ENCODE measurements around the gene CISD3. TPM values are rescaled to one million over a fixed set of nuclear protein-coding genes. Genes with fewer than 3 reads are reported as not detected.
"Not testable (repeated sequence)": the region's sequence is repeated elsewhere in the genome, so short reads cannot be mapped to it uniquely, and the experiment has no call there.

CISD3 gene
- total RNA-seq, 1 donor from 2014 or later: 7.0 TPM

DNA sequence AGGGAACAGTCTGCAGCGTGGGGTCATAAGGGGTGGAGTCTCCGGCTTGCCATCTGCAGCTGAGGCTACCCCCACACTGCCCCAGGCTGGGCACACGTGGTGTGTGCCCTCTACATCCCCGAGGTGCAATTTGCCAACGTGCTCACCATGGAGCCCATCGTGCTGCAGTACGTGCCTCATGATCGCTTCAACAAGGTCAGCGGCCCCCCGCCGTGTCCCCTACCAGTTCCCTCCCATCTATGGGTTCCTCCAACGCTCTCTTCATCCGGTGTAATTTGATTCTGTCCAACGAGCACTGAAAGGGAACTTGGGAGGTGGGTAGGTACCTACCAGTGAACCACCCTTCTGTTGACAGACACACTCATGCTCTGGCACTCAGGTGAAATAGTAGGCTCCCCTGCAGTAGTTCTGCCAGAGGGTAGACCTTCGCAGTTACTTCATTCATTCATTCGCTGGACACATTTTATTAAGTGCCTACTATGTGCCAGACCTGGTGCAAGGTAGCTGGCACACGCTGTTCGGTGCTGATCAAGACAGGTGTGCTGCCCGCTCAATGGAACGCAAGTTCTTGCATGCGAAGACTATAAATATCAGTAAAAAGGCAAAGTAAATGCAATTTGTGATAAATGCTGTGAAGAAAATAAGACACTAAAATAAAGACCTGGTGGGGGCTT lies 22.3 kb upstream of the CISD3 start:
- DNase-seq (ENCODE audit: low read depth, low spot score): no peak

- DNase-seq (ENCODE audit: low read depth, low spot score): no peak
Observed at GRCh38 chr17:38709104-38709820, 20.9 kb upstream of the CISD3 start.

DNA sequence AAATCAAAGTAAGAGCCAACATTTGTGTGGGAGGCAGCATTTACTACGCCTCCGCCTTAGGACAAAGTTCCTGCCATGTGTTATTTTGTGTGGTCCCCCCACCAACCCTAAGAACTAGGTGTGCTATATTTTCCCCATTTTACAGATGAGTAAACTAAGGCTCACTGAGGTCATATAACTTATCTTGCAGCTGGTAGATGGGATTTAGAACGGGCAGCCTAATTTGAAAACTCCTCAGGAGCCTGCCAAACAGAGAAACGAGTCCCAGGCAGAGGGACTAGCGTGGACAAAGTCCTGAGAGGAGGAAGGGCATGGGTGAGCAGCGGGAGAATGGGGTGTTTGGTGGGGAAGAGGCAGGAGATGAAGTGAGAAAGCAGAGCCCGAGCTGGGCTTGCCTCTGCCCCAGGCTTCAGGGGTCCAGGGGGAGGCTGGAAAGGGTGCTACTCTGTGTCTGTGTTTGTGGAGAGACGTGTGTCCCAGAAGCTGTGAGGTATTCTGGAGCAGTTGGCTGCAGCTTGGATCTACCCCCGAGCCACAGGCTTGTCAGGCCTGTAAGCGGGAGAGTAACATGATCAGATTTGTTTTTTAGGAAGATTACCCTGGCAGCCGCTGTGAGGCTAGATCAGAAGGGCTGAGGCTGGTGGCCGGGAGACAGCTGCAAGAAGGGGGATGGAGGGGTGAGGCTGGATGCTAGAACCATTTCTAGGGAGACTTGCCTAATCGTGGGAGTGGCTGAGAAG lies 20.1 kb upstream of the CISD3 start:
- DNase-seq (ENCODE audit: low read depth, low spot score): no peak

GRCh38 chr17:38710604-38710962 lies 19.6 kb upstream of the CISD3 start:
- DNase-seq (ENCODE audit: low read depth, low spot score): no peak

GRCh38 chr17:38710985-38711384 lies 19.2 kb upstream of the CISD3 start:
- DNase-seq (ENCODE audit: low read depth, low spot score): no peak

GRCh38 chr17:38711792-38712571 lies 18.2 kb upstream of the CISD3 start:
- no peak for DNase-seq (ENCODE audit: low read depth, low spot score)

DNA sequence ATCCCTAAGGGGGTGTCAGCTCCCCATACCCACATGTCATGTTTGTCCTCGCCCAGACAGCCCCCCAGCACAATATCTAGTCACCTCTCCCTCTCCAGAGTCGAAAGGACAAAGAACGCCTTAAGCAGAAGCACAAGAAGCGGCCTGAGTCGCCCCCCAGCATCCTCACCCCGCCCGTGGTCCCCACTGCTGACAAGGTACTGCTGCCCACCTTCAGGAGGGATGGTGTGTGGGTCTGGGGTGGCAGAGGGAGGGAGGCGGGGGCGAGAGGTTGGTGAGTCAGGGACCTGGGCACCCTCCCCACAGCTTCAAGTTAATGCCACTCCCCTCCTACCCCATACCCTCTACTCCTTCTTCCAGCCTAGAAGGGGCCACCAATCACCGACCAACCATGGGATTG lies 17.5 kb upstream of the CISD3 start:
- no peak for DNase-seq (ENCODE audit: low read depth, low spot score)

DNA sequence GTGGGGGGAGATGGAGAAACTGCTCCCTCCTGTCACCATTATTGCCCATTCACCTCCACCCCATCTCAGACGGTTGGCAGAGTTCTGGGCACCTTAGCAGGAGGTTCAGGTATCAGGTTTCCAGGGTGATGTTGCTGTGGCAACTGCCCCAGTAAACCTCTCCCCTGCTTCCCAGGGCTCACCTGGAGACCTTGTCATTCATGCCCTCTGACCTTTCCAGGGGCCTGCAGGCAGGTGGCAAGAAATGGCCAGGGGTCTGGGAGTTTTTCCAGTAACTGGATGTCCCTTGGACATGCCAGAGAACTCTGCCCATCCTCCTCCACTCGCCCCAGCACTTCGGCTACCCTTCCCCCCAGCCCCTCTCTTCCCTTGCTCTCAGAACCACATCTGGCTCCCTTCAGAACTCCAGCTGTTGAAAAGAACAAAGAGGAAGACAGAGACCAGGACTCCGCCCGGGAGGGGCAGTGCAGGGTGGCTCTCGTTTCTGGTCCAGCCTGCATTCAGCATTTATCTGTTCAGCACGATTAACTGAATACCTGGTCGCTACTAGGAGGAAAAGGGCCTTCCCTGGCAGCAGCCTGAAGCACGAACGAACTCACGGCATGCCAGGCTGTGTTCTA lies 16.6 kb upstream of the CISD3 start:
- DNase-seq (ENCODE audit: low read depth, low spot score): no peak

- no peak for DNase-seq (ENCODE audit: low read depth, low spot score)
Observed at GRCh38 chr17:38715216-38715943, 14.8 kb upstream of the CISD3 start.

DNA sequence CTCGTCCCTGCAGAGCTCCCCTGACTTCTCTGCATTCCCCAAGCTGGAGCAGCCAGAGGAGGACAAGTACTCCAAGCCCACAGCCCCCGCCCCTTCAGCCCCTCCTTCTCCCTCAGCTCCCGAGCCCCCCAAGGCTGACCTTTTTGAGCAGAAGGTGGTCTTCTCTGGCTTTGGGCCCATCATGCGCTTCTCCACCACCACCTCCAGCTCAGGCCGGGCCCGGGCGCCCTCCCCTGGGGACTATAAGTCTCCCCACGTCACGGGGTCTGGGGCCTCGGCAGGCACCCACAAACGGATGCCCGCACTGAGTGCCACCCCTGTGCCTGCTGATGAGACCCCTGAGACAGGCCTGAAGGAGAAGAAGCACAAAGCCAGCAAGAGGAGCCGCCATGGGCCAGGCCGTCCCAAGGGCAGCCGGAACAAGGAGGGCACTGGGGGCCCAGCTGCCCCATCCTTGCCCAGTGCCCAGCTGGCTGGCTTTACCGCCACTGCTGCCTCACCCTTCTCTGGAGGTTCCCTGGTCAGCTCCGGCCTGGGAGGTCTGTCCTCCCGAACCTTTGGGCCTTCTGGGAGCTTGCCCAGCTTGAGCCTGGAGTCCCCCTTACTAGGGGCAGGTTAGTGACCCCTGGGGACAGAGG lies 13.7 kb upstream of the CISD3 start:
- DNase-seq (ENCODE audit: low read depth, low spot score): no peak

DNA sequence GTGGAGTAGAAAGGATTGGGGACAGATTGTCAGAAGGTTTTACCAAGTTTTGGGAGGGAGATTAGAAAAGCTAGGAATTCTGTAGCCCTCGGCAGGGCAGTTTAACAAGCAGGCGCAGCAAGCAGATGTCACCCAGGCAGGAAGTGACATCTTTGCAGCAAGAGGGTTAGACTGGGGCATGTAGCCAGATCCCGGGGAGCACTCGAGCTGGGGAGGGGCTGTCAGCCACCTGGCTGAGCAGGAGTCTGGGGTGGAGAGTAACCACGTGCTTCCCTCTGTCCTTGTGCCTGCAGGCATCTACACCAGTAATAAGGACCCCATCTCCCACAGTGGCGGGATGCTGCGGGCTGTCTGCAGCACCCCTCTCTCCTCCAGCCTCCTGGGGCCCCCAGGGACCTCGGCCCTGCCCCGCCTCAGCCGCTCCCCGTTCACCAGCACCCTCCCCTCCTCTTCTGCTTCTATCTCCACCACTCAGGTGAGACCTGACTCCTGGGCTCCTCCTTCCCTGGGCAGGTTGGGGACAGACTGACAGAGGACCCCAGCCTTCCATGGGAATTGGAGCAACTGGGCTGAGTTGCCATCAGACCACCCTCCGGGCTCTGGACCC lies 12.9 kb upstream of the CISD3 start:
- no peak for DNase-seq (ENCODE audit: low read depth, low spot score)

DNA sequence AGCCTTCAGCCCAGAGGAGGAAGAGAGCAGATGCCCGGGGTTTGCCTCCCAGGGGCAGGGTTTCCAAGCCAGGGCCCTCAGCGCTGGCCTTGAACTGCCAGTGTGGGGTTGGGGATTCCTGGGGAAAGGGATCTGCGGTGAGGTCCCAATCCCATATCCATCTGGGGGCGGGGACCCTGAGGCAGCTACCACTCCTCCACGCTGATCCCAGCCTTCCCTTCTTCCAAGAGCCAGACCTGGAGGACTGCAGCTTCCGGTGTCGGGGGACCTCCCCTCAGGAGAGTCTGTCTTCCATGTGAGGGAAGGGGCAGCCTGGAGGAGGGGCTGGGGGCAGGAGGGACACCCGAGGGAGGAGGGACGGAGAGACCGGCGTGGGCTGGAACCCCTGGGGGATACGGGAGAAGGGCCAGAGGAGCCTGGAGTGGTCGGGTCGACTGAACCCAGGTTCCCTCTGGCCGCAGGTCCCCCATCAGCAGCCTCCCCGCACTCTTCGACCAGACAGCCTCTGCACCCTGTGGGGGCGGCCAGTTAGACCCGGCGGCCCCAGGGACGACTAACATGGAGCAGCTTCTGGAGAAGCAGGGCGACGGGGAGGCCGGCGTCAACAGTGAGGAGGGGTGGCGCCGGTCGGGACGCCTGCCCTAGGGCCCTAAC lies 10.7 kb upstream of the CISD3 start:
- no peak for DNase-seq (ENCODE audit: low read depth, low spot score)

GRCh38 chr17:38719943-38720641 lies 10.0 kb upstream of the CISD3 start:
- no peak for DNase-seq (ENCODE audit: low read depth, low spot score)

- no peak for DNase-seq (ENCODE audit: low read depth, low spot score)
Observed at GRCh38 chr17:38720941-38721340, 9.2 kb upstream of the CISD3 start.

- DNase-seq (ENCODE audit: low read depth, low spot score): no peak
Observed at GRCh38 chr17:38721802-38722201, 8.3 kb upstream of the CISD3 start.

DNA sequence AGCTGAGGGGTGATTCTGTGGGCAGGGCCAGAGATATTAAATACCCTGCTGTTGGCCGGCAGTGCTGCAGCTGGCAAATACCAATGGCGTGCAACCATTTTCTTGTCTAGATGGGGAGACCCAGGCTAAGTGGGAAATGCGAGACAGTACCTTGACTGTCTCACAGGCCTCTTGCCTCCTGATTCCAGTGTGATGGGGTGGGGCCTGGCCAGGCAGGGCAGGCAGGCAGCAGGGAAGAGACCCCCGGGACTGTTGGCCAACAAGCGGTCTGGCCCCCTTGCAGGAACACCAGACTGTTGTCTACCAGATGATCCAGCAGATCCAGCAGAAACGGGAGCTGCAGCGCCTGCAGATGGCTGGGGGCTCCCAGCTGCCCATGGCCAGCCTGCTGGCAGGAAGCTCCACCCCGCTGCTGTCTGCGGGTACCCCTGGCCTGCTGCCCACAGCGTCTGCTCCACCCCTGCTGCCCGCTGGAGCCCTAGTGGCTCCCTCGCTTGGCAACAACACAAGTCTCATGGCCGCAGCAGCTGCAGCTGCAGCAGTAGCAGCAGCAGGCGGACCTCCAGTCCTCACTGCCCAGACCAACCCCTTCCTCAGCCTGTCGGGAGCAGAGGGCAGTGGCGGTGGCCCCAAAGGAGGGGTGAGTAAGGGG lies 5.7 kb upstream of the CISD3 start:
- no peak for DNase-seq (ENCODE audit: low read depth, low spot score)

DNA sequence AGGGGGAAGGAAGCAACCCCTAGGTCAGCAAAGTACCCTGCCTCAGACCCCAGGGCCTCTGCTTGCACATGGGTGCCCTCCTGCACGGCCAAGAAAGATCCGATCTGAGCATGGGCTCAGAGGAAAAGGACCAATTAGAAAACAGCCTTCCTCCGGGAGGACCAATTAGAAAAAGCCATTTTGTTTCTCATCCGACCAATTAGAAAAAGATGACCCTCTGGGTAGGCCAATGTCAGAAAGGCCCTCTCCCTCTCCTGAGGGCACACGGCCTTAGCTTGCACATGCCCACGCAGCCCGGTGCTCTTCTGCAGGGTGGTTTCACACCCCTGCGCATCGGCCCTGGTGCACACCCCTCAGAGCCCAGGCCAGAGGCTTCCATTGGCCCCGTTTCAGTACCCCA lies 5.1 kb upstream of the CISD3 start:
- no peak for DNase-seq (ENCODE audit: low read depth, low spot score)

- DNase-seq (ENCODE audit: low read depth, low spot score): not testable (repeated sequence)
Observed at GRCh38 chr17:38726145-38726544, 4.0 kb upstream of the CISD3 start.

Data from pulmonary artery endothelial cell (primary cell).